C4-2B (cell line): ENCODE data around the gene SLC34A1.

ENCODE experiments used
- H3K27ac ChIP-seq: fragments of 450-650 bp; 2 replicates; pipeline ENCODE4 v1.5.1; 2017
- ZFX ChIP-seq: fragments of 450-650 bp; IDR thresholded peaks from 2 replicates; pipeline ENCODE4 v1.6.1; 2017
- TF ChIP-seq, protein P1 (sequence below): fragments of 450-650 bp; conservative IDR thresholded peaks from 2 replicates; pipeline ENCODE4 v1.5.1; 2017; ENCODE audit warnings: mild to moderate bottlenecking

SLC34A1 gene

DNA sequence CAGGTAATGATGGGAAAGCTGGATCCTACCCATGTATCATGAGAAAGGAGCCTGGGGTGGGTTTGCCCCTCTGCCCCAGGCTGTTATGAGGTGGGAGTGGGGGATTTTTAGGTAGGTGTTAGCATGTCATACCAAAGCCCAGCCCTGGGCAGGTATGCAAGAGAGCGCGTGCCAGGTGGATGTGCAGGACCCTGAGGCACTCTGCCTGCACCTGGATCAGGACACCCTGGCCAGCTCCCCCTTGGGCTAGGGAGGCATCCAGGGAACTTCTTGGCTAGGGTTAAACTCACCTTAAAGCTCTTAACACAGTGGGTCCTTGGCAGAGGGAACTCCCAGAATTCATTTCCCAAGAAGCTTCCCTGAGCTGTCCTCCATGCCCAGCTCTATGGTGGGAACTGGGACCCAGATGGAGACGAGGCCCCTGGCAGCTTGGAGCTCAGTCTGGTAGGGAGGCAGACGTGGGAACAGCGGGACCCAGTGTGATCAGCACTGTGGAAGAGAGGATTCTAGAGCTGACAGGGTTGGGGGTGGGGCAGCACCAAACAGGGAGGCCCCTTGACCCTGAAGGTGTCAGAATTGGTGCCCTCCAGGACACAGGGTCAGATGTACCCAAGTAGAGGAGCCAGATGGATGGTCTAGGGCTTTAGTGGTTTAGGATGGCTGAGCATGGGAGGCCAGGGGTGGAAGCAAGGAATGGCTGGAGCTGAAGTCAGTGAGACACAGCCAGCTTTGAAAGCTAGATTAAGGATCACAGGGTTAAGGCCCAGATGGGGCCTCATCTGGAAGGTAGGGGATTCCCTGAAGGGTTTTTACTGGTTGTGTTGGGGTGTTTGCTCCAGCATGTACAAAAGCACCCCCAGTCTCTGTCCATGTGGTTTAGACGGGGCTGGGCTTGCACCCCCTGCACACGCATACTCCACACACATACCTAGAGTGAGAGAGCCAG, 60.1 kb downstream of the SLC34A1 start:
- TF ChIP-seq ZFX, result no peak
- TF ChIP-seq, protein P1, sequence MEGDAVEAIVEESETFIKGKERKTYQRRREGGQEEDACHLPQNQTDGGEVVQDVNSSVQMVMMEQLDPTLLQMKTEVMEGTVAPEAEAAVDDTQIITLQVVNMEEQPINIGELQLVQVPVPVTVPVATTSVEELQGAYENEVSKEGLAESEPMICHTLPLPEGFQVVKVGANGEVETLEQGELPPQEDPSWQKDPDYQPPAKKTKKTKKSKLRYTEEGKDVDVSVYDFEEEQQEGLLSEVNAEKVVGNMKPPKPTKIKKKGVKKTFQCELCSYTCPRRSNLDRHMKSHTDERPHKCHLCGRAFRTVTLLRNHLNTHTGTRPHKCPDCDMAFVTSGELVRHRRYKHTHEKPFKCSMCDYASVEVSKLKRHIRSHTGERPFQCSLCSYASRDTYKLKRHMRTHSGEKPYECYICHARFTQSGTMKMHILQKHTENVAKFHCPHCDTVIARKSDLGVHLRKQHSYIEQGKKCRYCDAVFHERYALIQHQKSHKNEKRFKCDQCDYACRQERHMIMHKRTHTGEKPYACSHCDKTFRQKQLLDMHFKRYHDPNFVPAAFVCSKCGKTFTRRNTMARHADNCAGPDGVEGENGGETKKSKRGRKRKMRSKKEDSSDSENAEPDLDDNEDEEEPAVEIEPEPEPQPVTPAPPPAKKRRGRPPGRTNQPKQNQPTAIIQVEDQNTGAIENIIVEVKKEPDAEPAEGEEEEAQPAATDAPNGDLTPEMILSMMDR, result no peak
- H3K27ac ChIP-seq, result no peak overlapping the region

DNA sequence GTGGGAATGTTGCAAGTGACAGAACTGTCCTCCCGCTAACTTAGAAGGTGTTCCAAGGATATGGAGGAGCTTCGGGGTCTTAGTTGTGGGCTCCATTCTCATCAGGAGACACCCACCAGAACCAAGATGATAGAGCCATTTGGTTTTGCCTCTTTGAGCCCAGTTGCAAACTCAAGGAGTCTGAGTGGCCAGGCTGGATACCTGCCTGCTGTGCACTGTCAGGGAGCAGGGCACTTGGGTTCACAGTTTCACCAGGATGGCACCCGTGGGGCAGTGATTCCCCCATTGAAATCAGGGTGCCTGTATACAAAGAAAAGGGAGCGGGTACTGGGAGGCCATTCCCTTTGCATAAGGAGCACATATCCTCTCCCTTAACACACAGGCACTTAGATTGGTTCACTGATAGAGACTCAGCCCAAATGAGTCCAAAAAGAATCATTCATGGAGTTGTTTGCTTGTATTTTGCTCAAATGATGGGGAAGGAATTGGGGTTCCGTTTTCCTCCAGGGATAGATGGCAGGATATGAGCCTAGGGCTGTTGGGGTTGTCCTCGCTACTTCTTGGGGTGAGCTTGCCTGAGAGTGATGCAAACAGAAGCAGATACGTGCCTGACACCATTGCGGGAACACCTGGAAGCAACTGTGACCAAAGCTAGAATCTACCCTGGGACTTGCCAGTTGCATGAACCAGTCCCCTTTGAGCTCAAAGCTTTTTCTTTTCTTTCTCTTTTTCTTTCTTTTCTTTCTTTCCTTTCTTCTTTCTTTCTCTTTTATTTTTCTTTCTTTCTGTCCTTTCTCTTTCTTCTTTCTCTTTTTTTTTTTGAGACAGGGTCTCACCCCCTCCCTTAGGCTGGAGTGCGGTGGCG, 61.0 kb downstream of the SLC34A1 start:
- H3K27ac ChIP-seq, result peak overlapping the region; percentile 94
- TF ChIP-seq, protein P1, result no peak
- no peak for TF ChIP-seq ZFX

DNA sequence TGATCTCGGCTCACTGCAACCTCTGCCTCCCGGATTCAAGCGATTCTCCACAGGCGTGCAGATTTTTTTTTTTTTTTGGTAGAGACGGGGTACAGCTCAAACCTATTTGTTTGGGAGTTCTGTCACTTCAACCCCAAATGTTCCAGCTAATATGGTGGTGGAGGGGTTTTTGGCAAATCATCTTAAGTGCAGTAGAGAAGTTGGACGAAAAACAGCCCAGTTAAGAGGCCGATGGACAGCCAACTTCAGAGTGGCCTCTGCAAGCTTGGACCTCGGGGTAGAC, 61.6 kb downstream of the SLC34A1 start:
- peak overlapping the region; percentile 94 for H3K27ac ChIP-seq
- TF ChIP-seq, protein P1, result no peak
- TF ChIP-seq ZFX, result no peak

DNA sequence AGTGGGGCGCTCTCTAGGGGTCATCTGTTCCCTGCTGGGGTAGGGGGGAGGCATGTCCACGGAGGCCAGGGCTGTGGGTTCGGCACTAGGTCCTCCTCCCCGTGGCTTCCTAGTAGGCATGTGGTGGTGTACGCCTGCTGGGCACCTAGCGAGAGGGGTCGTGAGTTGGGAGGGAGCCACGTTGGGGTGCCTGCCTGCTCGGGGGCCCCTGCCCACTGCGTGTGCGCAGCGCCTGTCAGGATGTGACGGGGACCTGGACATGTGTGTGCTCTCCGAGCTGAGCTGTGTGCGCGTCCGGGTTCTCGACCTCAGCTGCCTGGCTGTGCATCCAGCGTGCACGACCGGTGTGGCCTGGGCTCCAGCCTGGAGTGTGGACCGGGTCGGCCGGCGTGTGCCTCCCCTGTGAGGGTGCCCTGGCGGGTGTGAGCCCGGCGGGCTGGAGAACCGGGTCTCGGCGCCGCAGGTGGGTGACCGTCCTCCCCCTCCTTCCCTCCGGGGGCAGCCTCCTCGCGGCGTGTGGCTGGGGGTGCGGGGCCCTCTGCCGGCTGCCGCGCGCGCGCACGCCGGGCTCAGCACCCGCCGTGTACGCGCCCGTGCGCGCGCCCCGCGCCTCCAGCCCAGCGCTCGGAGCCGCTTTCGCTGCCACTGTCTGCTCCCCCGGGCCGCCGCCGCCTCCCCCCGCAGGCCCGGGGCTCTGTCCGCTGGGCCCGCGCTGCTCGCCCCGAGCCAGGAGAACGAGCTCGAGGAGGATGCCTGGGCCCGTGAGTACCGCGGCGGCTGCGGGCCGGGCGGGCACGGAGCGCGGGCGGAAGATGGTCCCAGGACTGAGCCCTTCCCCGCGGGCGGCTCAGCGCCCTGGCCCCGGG, 62.2 kb downstream of the SLC34A1 start, which contains the start of gene PRR7:
PRR7 (plus strand) TSS at position 615 of the 866 bp plus-strand sequence. CDS start 8,254 bp downstream, outside the sequence.
- TF ChIP-seq ZFX, result peak; percentile 49; the same call in 1 of the 2 replicates
- TF ChIP-seq, protein P1, result no peak
- peak within 1 kb of the TSS; percentile 94 for H3K27ac ChIP-seq

DNA sequence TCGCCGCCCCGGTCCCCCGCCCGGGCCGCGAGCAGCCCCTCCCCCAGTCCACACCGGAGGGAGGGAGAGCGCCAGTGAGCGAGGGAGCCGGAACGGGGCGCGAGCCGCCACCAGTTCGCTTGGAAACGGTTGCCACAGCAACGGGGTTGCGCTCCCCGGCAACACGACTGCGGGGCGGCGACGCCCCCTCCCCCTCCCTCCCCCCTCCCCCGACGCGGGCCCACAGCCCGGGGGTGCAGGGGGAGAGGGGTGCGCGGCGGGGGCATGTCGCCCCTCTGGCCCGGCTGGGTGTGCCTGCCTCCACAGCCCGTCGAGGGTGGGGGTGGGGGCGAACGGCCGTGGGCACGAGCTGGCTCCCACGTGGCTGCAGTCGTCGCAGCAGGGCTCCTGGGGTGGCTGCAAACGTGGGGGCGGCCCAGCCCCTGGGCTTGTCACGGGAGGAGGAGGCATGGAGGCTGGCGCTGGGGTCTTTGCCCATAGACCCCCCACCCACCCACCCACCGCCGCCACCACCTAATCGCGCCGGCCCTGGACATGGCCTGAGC, 62.9 kb downstream of the SLC34A1 start:
- peak overlapping the region; percentile 94 for H3K27ac ChIP-seq
- TF ChIP-seq, protein P1, result no peak
- 0 out of 2 replicates have a peak, but pooled peaks have one; percentile 0 for TF ChIP-seq ZFX

DNA sequence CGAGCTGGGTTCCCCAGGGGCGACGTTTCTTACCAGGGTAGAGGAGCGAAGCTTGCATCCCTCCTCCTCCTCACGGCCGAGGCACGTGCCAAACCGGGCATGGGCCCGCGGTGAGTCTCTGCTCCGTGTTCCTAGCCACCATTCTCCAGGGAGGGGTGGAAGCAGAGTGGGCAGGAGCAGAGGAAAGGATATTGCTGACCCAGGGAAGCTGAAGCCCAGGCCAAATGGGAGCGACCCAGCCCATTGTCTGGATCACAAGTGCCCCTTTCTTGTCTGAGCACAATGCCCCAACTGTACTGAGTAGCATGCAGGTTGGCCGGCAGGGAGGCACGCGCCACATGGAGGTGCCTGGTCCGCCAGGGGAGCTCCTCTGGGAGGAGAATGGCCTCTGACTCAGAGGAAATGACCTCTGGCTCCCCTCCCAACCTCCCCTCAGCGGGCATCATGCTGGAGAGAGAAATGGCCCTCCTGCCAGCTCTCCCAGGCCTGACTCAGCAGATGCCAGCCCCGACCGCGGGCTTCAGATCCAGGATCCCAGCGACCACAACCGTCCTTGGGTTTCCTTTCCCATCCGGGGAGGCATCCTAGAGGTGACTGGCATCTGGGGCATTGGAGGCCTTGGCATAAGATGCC, 63.5 kb downstream of the SLC34A1 start:
- TF ChIP-seq, protein P1, result no peak
- no peak for TF ChIP-seq ZFX
- H3K27ac ChIP-seq, result peak overlapping the region; percentile 94
